Colonic mucosa (tissue), 4 donors: ENCODE measurements around the gene GCNT2. TPM values are rescaled to one million over a fixed set of nuclear protein-coding genes. Genes with fewer than 3 reads are reported as not detected.

Experiments
- DNase-seq: peaks from one replicate; pipeline ENCODE4 v3.0.0-alpha.2; 2020
- H3K27ac ChIP-seq: fragments of 200-600 bp; one replicate; pipeline ENCODE4 v1.8.0; 2021
- H3K27me3 ChIP-seq: fragments of 200-600 bp; one replicate; pipeline ENCODE4 v1.8.0; 2021
- H3K36me3 ChIP-seq: fragments of 200-600 bp; one replicate; pipeline ENCODE4 v1.8.0; 2021
- H3K4me1 ChIP-seq: fragments of 200-600 bp; one replicate; pipeline ENCODE4 v1.8.0; 2021; ENCODE audit warnings: mild to moderate bottlenecking
- H3K4me3 ChIP-seq: fragments of 200-600 bp; one replicate; pipeline ENCODE4 v1.8.0; 2021
- H3K9ac ChIP-seq, 2 donors: one replicate each; pipeline ENCODE4 v1.7.0; 2013; ENCODE audit warnings: control low read depth in 2 of 2, low read depth in 2 of 2, low read length in 2 of 2
- H3K9me3 ChIP-seq: fragments of 200-600 bp; one replicate; pipeline ENCODE4 v1.8.0; 2021
- CTCF ChIP-seq: fragments of 200-600 bp; IDR thresholded peaks from one replicate; pipeline ENCODE4 v1.8.0; 2022; ENCODE audit warnings: antibody characterized with exemption, mild to moderate bottlenecking
- intact Hi-C: fragments of 100-400 bp; cut with DNase I; formaldehyde crosslinking; loops from one replicate; pipeline ENCODE4 v1.14.1; 2022
- total RNA-seq, 2 donors: library from RNA; stranded (reverse); fragmentation: NEBNext Ultra II Directional in 1 of 2; extraction: Animal tissue kit (Norgen Biotek cat#: 25700) in 1 of 2; gene quantifications; one replicate each; pipeline ENCODE4 v1.2.1, GENCODE V29; 2021
- donor health status: healthy.
- donor health status: DM: no; HTN: no; CAD: no.
- donor health status: DM: no; HTN: no; CAD: no.

GCNT2 gene
- total RNA-seq, 2 donors from 2014 or later = 9.8 to 9.9 TPM

GRCh38 chr6:10552270-10552810 is 31.2 kb downstream of the GCNT2 start:
- Histone ChIP-seq H3K27ac (no peak overlapping the region), H3K9ac (no peak overlapping the region), H3K36me3 (no peaks in the 10 kb centered on the region), H3K9me3 (no peaks in the 10 kb centered on the region), H3K27me3 (no peaks in the 10 kb centered on the region), H3K4me3 (no peak overlapping the region), H3K4me1 (peaks cover 4% of the 10 kb centered on the region)
- intact Hi-C loops = no loop called here
- DNase-seq = peak; percentile 51
- no peak for TF ChIP-seq CTCF

DNA sequence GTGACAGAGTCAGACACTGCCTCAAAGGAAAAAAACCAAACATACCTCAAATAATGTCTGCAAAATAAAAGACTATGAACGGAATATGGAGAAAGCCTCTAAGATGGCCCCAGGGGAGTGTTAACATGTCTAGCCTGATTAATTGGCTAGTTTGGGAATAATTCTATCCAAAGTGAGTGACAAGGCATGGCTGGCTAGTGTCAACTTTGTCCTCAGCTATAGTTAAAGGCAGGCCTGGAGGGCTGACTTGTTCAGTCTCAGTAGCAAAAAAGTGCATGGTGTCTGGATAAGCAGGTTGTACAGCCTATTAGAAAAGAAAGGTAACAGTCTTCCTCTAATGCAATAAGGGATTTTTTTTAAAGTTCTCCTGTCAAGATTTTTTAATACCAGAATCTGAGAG is 32.7 kb downstream of the GCNT2 start:
- intact Hi-C loops = no loop called here
- Histone ChIP-seq H3K9me3 (no peaks in the 10 kb centered on the region), H3K4me1 (peaks cover 4% of the 10 kb centered on the region), H3K9ac (no peak overlapping the region), H3K36me3 (no peaks in the 10 kb centered on the region), H3K4me3 (no peak overlapping the region), H3K27me3 (no peaks in the 10 kb centered on the region), H3K27ac (no peak overlapping the region)
- no peak for TF ChIP-seq CTCF
- DNase-seq = no peak

- H3K27me3 ChIP-seq = no peaks in the 10 kb centered on the region
- no peaks in the 10 kb centered on the region for H3K36me3 ChIP-seq
- H3K9me3 ChIP-seq = no peaks in the 10 kb centered on the region
- no peak for TF ChIP-seq CTCF
- H3K4me3 ChIP-seq = no peak overlapping the region
- H3K9ac ChIP-seq = no peak overlapping the region
- peaks cover 4% of the 10 kb centered on the region for H3K4me1 ChIP-seq
- no peak overlapping the region for H3K27ac ChIP-seq
- intact Hi-C loops = no loop called here
- DNase-seq = no peak
Measured at GRCh38 chr6:10554826-10555225, 33.7 kb downstream of the GCNT2 start.

- Histone ChIP-seq H3K27ac (peak overlapping the region; percentile 51), H3K9me3 (no peaks in the 10 kb centered on the region), H3K4me1 (peaks cover 4% of the 10 kb centered on the region), H3K36me3 (no peaks in the 10 kb centered on the region), H3K27me3 (no peaks in the 10 kb centered on the region), H3K4me3 (peak overlapping the region; percentile 16), H3K9ac (peak overlapping the region; percentile 12 to 44)
- peak; percentile 55 for DNase-seq
- TF ChIP-seq CTCF = no peak
- intact Hi-C loops = no loop called here
Measured at GRCh38 chr6:10555625-10556309, 34.6 kb downstream of the GCNT2 start.

DNA sequence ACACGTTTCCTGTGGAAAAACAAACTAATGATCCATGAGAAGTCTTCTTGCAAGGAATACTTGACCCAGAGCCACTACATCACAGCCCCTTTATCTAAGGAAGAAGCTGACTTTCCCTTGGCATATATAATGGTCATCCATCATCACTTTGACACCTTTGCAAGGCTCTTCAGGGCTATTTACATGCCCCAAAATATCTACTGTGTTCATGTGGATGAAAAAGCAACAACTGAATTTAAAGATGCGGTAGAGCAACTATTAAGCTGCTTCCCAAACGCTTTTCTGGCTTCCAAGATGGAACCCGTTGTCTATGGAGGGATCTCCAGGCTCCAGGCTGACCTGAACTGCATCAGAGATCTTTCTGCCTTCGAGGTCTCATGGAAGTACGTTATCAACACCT is 35.4 kb downstream of the GCNT2 start:
- H3K4me1 ChIP-seq = peaks cover 4% of the 10 kb centered on the region
- intact Hi-C loops = no loop called here
- no peak overlapping the region for H3K9ac ChIP-seq
- no peaks in the 10 kb centered on the region for H3K36me3 ChIP-seq
- TF ChIP-seq CTCF = no peak
- no peaks in the 10 kb centered on the region for H3K27me3 ChIP-seq
- H3K9me3 ChIP-seq = no peaks in the 10 kb centered on the region
- H3K27ac ChIP-seq = no peak overlapping the region
- no peak for DNase-seq
- H3K4me3 ChIP-seq = peak overlapping the region; percentile 16
